Iris pigment epithelial cell (primary cell): Measurements from ENCODE around the gene KCNJ13.
A peak's percentile ranks its signal among the peaks of the same experiment; 100 is the strongest.
"Not testable (repeated sequence)": the region's sequence is repeated elsewhere in the genome, so short reads cannot be mapped to it uniquely, and the experiment has no call there.

Experiments
- DNase-seq: peaks from one replicate; pipeline ENCODE4 v3.0.0-alpha.2; 2011; ENCODE audit warnings: low read depth

Gene KCNJ13

DNA sequence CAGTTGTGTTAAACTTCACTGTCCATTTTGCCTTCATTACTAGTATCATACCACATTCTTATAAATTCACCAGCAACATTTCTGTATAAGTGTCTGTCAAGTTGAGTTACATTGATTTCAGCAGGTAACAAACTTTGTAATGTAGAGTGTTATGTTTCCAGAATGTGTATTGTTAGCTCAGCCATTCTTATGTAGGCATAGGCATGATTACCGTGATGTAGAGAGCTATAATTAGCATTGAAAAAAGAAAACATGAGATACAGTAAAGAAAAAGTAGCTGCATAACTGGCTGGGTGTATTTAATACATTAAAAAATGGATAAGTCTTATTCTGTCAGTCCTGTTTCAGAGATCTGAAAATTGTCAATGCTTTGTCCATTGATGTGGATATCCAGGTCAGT is 8.5 kb downstream of the KCNJ13 start:
- no peak for DNase-seq

DNA sequence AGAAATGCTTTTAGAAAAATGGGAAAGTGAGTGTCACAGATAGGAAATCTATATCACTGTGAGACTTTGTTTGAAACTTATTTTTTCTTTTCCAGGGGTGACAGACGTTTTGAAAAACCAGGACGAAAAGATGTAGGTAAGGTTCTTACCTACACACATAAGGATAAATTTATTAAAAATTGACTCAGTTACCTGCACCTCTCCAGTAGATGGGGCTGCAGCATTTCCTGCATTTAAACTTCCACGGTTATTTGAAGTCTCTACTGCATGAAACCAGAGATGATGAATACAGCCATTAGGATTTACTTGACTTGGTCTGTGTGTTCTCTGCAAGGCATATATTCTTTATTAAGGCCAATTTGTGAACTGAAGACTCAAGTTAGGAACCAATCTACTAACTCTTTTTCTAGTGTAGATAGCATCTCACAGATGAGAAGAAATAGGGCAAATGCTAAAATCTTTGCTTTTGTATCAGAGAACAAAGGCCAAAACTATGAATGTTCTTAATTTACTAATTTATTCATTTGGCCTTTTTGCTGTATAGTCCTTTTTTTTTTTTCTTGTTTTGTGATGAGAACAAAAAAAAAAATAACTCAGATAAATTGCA is 15.0 kb downstream of the KCNJ13 start:
- DNase-seq: peak; percentile 63

DNA sequence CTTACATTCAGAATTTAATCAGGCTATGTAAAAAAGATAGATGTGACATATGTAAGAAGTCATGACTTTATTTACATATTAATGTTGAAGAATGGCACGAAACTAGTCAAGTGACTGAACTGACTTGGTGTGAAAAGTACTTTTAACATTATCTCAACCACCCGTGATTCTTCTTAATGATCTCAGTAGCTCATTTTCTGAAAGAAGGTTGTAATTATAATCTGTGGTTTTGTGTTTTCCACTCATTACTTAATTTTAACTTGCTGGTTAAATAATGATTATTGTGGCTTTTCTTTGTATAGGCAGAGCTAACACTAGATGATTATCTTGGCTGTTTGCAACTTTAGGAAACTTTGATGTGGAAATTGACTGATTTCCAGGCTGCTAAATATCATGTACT is 18.5 kb downstream of the KCNJ13 start:
- no peak for DNase-seq

DNA sequence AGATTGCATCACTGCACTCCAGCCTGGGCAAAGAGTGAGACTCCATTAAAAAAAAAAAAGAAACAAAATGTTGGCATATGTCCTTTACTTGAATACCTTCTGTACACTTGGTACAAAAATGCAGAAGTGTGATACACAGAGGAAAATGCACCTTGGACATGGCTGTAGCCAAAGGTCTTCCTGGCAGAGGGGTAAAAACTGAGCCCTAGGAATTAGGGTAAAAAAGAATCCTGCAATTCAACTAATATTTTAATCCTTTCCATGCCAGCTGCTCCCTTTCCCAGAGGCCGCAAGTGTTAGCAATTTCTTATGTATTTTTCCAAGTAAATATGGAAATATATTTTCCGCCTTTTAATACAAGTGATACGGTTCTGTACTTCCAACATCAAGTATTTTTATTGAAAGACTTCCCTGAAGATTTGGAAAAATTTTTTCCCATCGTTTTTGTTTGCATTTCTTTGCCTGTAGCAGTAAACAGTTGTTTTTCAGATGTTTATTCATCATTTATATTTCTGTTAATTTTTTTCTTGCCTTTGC is 26.2 kb downstream of the KCNJ13 start:
- no peak for DNase-seq

DNA sequence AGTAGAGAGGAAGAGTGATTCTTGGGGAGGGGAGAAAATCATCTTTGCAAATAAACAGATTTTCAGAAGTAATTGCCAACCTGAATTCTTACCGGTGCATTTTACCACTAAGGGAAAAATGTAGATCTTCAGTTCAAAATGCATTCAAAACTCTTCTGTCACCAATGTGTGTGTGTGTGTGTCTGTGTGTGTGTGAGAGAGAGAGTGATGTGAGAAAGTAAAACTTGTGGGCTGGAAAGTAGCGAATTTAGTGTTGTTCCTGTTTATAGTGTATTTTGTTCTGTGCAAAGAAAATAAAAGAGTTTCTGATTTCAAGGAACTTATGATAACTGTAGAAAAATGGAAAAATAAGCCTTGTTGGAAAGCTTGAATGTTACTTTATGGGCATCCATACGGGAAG is 27.0 kb downstream of the KCNJ13 start:
- DNase-seq: no peak

DNA sequence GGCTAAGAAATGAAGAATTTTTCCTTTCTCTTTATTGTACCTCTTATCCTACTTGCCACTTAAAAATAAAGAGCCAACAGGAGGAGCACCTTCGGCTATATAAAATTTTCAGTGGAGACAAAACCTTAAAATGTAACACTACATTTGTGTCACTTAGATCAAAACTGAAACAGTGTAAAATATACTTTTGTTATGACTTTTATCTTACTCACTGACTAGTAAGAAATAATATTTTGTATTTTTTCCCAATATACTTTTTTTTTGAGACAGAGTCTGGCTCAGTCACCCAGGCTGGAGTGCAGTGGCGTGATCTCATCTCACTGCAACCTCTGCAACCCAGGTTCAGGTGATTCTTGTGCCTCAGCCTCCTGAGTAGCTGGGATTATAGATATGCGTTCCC is 28.3 kb downstream of the KCNJ13 start:
- DNase-seq: no peak

DNA sequence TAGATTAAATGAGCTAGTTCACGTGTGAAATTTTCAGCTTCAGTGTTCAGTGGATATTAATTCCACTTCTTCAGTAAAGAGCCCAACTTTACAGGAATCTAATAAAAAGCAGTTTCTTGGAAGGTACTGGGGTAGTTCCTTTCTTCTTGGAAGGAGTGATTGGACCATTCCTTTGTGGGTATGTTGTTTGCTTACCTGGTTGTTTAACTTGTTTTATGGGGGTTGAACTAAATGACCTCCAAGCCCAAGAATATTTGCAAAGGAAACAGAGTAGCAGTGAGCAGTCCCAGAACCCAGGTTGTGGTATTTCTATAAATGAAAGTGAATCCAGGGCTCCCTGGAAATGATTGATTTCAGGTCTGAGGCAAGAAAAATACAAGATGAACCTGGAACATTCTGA is 31.4 kb downstream of the KCNJ13 start:
- DNase-seq: no peak

DNA sequence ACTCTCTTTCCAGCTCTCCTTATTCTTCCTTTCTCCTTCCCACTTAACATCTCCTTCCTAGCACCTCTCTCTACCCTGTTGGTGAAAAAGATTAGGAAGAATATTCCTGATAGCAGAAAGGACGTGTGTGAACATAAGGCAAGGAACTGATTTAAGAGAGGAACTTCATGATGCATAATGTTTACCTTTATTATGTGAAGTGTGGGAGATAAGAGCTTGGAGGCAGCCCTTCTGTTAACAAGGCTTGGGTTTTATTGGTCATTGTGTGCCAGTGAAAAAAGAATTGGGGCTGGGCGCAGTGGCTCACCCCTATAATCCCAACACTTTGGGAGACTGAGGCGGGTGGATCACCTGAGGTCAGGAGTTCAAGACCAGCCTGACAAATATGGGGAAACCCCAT is 34.4 kb downstream of the KCNJ13 start:
- DNase-seq: no peak

DNA sequence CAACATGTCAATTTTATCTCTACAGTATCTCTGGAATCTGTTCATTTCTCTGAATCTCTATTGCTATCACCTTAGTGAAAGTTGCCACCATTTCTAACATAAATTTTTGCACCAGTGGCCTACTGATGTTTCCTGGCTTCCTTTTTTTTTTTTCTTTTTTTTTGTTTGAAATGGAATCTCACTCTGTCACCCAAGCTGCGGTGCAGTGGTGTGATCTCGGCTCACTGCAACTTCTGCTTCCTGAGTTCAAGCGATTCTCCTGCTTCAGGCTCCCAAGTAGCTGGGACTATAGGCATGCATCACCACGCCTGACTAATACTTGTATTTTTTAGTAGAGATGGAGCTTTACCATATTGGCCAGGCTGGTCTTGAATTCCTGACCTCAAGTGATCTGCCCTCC is 35.1 kb downstream of the KCNJ13 start:
- DNase-seq: no peak

DNA sequence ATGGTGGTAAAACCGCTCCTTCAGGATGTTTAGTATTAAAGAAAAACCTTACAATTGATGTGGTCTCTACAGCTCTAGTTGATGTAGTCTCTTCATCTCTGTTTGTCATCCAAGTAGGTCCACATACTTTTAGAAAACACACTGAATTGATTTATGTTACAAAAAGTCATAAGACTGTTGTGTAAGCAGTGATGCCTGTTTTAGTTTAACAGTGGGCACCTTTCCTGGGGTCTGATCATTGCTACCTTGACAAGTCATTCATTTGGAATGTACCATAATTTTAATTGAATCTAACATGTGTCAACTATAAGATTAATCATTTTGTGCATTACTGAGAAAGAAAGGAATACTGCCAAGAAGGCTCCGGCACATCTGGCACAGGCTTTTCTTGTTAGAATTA is 44.9 kb downstream of the KCNJ13 start:
- DNase-seq: no peak

DNA sequence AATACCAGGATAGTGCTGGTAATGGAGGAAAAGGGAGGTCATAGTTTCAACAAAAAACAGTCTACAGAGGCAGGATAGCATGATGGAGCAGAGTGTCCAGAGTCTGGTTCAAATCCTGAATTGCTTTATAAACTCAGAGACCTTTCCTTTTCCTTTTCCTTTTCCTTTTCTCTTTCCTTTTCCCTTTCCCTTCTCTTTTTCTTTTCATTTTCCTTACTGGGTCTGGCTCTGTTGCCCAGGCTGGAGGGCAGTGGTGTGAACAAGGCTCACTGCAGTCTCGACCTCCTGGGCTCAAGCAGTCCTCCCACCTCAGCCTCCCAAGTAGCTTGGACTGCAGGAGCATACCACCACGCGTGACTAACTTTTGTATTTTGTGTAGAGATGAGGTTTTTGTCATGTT is 47.6 kb downstream of the KCNJ13 start:
- DNase-seq: no peak

DNA sequence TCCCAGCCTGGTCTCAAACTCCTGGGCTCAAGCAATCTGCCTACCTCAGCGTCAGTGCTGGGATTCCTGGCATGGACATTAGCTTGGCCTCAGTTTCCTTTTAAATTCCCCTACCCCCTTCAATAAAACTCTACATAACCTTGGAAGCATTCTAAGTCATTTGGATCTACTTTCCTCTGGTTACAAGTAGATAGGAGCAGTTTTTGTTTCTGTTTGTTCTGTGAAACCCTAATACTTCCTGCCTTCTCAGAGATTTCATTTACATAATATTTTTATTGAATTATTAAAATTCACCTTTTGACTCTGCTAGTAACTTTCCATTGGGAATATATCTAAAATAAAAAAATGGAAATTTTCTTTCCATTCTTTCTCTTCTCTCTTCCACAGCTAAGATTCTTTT is 53.3 kb downstream of the KCNJ13 start:
- DNase-seq: no peak

DNA sequence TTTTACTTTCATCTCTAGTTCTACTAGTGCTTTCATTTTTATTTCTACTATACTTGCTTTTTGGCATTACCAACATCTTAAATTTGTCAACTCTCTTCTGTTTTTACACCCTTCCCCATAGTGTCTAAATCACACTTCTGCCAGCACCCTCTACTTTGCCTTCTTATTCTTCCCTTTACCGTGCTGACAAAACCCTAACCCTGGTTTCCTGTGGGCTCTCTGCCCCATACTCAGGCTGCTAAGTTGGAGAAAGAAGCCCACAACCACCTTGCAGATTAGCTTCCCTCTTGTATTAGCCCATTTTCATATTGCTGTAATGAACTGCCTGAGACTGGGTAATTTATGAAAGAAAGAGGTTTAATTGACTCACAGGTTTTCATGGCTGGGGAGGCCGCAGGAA is 54.5 kb downstream of the KCNJ13 start:
- no peak for DNase-seq

DNA sequence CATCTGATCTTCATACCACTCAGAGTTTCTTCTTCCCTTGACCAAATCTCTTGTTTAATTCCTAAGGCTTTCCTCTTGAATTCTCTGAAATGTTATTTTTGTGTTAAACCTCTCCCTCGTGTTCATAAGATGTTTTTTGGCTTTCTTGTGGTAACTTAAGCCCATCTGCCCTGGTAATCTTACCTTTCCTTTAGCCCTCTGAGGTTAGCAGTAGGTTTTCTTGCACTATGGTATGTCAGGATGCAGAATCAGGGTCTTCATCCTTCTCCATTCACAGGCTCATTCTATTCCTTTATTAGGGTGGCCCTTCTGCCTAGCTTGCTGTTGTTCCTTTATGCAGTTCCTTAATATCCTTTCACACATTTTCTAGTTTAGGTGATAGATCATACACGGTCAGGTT is 55.1 kb downstream of the KCNJ13 start:
- DNase-seq: no peak

DNA sequence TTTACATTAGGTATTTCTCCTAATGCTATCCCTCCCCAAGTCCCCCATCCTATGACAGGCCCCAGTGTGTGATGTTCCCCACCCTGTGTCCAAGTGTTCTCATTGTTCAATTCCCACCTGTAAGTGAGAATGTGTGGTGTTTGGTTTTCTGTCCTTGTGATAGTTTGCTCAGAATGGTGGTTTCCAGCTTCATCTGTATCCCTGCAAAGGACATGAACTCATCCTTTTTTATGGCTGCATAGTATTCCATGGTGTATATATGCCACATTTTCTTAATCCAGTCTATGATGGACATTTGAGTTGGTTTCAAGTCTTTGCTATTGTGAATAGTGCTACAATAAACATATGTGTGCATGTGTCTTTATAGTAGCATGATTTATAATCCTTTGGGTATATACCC is 56.3 kb downstream of the KCNJ13 start:
- DNase-seq: not testable (repeated sequence)
